Mesodermal cell (in vitro differentiated cells): ENCODE measurements around the gene TDRD7.

Source experiments
- H3K27ac ChIP-seq: 2 replicates; pipeline ENCODE4 v1.7.0; 2013; ENCODE audit warnings: mild to moderate bottlenecking, low read depth, low read length, moderate library complexity; ENCODE audit not compliant: severe bottlenecking
- H3K36me3 ChIP-seq: 2 replicates; pipeline ENCODE4 v1.7.1; 2013; ENCODE audit warnings: mild to moderate bottlenecking, low read length, moderate library complexity; ENCODE audit not compliant: control insufficient read depth, insufficient read depth
- H3K4me1 ChIP-seq: one replicate; pipeline ENCODE4 v1.7.1; 2013; ENCODE audit warnings: mild to moderate bottlenecking, low read length; ENCODE audit not compliant: insufficient read depth, control insufficient read depth, poor library complexity, severe bottlenecking
- H3K4me3 ChIP-seq: 2 replicates; pipeline ENCODE4 v1.7.0; 2013; ENCODE audit warnings: low read length, control low read depth, mild to moderate bottlenecking; ENCODE audit not compliant: insufficient read depth, poor library complexity, severe bottlenecking; ENCODE audit errors: extremely low read depth
- H3K9me3 ChIP-seq: 2 replicates; pipeline ENCODE4 v1.7.1; 2013; ENCODE audit warnings: mild to moderate bottlenecking, low read length, moderate library complexity; ENCODE audit not compliant: control insufficient read depth
- WGBS, 2 experiments: methylation state at CpG; one replicate each; pipeline ENCODE4 v1.1.5; 2013; ENCODE audit warnings: missing lambda C conversion rate in 2 of 2; ENCODE audit not compliant: insufficient coverage in 2 of 2; 5-methylcytosine and 5-hydroxymethylcytosine counted together

TDRD7 gene

DNA sequence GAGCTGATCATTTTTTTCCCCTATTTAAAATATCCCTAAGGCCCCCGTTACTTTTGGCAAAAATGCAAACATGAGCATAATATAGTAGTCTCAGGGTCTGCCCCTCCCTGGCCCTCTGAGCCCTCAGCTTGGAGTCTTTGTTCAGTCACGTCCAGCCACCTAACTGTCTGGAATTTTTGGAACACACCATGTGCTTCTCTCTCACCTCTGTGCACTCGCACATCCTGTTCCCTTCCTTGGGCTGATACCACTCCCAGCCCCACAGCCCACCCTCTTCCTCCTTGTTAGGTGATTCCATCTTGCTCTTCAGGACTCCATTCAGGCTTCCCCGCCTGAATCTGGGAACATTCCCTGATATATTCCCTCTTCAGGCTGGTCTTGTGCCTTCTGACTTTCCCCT is 16.0 kb downstream of the TDRD7 start:
- Histone ChIP-seq H3K4me1 (no peaks in the 10 kb centered on the region), H3K27ac (no peak overlapping the region), H3K9me3 (no peaks in the 10 kb centered on the region), H3K4me3 (no peak overlapping the region), H3K36me3 (no peaks in the 10 kb centered on the region)
- WGBS, 2 experiments: 89 to 90% methylated on average over 3 to 4 of the region's 4 CpGs

DNA sequence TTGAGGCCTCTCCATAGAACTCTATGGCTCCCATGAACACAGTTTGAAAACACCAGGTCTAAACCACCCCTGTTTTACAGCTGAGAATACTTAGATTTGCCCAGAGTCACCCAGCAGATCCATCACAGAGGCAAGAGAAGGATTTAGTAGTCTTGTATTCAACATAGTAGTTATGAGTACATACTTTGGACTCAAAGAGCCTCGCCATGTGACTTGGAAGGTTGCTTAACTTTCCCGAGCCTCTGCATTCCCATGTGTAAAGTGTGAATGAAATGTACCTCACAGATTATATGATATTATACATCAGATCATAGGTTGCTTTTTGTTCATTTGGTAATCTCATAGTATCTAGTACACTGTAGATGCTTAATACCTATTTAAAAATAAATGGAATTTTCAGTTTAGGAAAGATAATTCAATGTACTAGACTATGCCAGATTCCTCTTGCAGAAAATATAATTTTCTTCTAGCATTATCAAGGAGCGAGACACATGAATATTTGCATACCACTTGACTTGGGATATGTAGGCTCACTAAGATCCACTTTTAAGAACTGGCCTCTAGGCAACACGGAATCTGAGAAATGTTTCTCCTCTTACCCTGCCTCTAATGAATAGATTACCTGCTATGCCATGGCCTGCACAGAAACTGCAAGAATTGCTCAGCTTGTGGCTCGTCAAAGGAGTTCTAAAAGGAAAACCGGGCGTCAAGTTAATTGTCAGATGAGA is 18.6 kb downstream of the TDRD7 start:
- 90 to 92% methylated on average over 5 of the region's 7 CpGs for WGBS, 2 experiments
- Histone ChIP-seq H3K27ac (no peak overlapping the region), H3K4me3 (no peak overlapping the region), H3K9me3 (no peaks in the 10 kb centered on the region), H3K4me1 (no peaks in the 10 kb centered on the region), H3K36me3 (no peaks in the 10 kb centered on the region)

DNA sequence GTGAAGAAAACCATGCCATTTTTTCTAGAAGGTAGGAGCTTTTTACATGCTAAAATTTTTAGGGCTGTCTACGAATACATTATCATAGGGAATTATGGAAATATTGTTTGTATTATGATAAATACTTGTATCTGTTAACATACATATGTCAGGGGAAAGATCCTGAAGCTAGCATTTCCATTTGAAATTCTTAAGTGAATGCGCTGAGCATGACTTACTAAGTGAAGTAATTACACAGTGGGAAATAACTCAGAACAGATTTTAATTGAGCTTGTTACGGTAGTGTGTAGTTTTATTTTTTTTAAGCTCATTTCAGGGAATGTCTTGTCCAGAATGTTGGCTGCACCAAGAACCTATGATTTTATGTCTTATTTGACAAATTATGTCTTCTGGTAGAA is 19.1 kb downstream of the TDRD7 start:
- 86 to 100% methylated on average over 1 to 2 of the region's 3 CpGs for WGBS, 2 experiments
- H3K9me3 ChIP-seq: no peaks in the 10 kb centered on the region

DNA sequence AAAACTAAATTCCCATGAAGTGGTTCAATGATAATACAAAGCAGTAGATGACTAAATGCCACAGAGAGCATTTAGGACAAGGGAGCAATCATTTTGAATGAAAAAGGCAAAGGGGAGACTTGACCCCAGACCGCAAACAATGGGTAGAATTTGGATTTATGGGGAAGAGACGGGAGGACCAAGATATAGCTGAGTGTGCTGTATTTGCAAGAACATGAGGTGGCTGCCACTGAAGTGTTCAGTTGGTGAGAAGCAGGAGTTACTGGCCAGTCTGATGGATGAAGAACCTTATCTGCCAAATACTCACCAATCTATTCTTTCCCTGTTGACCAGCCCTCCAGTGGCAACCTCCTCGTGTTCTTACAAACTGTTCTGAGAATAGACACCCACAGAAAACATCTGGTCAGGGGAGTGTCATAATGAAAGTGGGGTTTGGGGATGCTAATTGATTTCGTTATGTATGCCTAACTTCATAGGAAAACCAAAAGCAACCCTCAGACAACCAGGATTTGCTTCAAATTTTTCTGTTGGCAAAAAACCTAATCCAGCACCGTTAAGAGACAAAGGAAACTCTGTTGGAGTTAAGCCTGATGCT is 19.8 kb downstream of the TDRD7 start:
- no peaks in the 10 kb centered on the region for H3K36me3 ChIP-seq
- H3K9me3 ChIP-seq: no peaks in the 10 kb centered on the region
- H3K4me1 ChIP-seq: no peaks in the 10 kb centered on the region
- no peak overlapping the region for H3K4me3 ChIP-seq
- WGBS, 2 experiments: 81 to 86% methylated on average over 3 to 4 of the region's 5 CpGs
- no peak overlapping the region for H3K27ac ChIP-seq

More for the DNA sequence above, 19.1 kb downstream of the TDRD7 start:
- Histone ChIP-seq H3K27ac (no peak overlapping the region), H3K4me3 (no peak overlapping the region), H3K4me1 (no peaks in the 10 kb centered on the region), H3K36me3 (no peaks in the 10 kb centered on the region)

DNA sequence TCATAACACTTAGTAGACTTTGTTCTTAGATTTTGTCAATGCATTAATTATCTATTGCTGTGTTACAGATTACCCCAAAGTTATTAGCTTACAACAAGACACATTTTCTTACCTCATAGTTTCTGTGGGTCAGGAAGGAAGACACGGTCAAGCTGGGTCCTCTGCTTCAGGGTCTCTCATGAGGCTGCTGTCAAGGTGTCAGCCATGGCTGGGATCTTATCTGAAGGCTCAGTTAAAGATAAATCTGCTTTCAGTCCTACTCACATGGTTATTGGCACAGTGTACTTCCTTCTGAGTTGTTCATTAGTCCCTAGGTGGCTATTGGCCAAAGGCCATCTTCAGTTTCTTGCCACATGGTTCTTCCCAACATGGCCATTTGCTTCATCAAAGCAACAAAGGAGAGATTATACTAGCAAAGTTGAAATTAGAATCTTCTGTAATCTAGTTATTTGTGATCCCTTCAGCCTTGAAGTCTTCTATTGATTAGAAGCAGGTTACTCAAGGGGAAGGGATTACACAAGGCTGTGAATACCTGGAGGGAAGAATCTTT is 25.2 kb downstream of the TDRD7 start:
- 80% methylated on average over 1 of the region's 1 CpG; no CpG with 5 or more reads in 1 of the 2 experiments for WGBS, 2 experiments
- Histone ChIP-seq H3K9me3 (no peaks in the 10 kb centered on the region), H3K36me3 (no peaks in the 10 kb centered on the region), H3K27ac (no peak overlapping the region), H3K4me1 (no peaks in the 10 kb centered on the region), H3K4me3 (no peak overlapping the region)

DNA sequence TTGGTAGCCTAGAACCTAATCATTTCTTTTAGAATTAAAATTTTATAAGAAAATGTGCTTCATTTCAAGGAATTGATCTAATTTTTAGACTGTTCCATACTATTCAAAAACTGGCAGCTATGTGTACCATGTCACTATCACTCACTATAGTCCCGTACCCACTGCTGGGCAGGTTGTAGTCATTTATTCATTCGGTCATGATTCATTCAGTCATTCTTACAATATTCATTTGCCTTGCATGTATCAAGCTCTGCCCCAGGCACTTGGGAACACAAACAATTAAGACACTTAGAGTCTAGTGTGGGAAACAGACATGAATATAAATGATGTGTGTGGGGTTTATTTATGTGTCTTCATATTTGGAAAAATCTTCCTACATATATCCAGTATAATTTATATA is 26.4 kb downstream of the TDRD7 start:
- 100% methylated on average over 1 of the region's 2 CpGs; no CpG with 5 or more reads in 1 of the 2 experiments for WGBS, 2 experiments
- Histone ChIP-seq H3K27ac (no peak overlapping the region), H3K4me3 (no peak overlapping the region), H3K4me1 (no peaks in the 10 kb centered on the region), H3K36me3 (no peaks in the 10 kb centered on the region), H3K9me3 (no peaks in the 10 kb centered on the region)

DNA sequence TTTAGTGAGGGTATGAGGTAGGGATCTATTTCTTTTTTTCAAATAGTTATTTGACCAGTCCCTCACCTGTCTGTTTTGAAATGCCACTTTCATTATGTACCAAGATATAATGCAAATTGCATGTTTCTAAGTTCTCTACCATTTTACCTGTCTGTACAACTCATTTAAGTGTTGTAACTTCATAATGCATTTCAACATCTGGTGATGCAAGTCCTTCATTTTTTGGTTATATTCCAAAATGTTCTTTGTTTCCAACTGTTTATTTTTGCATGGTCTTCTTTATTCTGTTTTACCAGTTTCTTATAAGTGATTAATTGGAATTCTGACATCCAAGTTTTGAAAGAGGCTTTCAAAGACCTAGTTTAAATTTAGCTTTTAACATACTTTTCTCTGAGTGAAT is 26.8 kb downstream of the TDRD7 start:
- H3K36me3 ChIP-seq: no peaks in the 10 kb centered on the region
- no peak overlapping the region for H3K27ac ChIP-seq
- no peak overlapping the region for H3K4me3 ChIP-seq
- no peaks in the 10 kb centered on the region for H3K9me3 ChIP-seq
- no peaks in the 10 kb centered on the region for H3K4me1 ChIP-seq

DNA sequence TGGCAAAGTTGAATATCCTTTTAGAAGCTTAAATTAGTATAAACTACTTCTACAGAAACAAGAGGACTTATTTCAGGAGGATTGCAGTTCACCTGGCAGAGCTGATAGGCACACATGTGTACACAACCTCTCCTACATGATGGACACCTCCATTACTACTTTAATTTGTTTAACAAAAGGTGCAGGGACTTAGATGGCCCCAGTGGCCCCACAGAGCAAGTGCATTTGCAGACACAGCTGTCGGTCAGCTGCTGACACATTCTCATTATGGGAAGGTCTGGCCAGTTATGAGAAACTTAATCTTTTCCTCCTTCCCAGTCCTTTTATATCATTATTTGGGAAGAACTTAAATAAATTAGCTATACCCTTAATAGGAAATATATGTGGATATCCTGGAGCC is 28.3 kb downstream of the TDRD7 start:
- Histone ChIP-seq H3K4me3 (no peak overlapping the region), H3K9me3 (no peaks in the 10 kb centered on the region), H3K27ac (no peak overlapping the region), H3K36me3 (no peaks in the 10 kb centered on the region), H3K4me1 (no peaks in the 10 kb centered on the region)
- WGBS, 2 experiments: no CpG with 5 or more reads among the region's 1 CpG

DNA sequence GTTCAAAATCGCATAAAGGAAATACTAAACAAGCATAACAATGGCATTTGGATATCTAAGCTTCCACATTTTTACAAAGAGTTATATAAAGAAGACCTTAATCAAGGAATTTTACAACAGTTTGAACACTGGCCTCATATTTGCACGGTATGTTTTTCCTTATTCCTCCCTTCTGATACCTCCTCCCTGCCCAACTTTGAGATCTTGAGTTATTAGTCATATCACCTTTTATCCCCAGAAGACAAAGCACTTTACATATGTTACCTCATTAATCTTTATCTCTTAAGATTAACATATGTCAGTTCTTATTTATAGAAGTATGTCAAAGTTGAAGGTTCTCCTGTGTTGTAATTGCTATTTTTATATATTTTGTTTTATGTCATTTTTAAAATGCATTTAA is 29.8 kb downstream of the TDRD7 start:
- 90 to 100% methylated on average over 1 of the region's 2 CpGs for WGBS, 2 experiments
- Histone ChIP-seq H3K4me3 (no peak overlapping the region), H3K36me3 (no peaks in the 10 kb centered on the region), H3K27ac (no peak overlapping the region), H3K4me1 (no peaks in the 10 kb centered on the region), H3K9me3 (no peaks in the 10 kb centered on the region)

DNA sequence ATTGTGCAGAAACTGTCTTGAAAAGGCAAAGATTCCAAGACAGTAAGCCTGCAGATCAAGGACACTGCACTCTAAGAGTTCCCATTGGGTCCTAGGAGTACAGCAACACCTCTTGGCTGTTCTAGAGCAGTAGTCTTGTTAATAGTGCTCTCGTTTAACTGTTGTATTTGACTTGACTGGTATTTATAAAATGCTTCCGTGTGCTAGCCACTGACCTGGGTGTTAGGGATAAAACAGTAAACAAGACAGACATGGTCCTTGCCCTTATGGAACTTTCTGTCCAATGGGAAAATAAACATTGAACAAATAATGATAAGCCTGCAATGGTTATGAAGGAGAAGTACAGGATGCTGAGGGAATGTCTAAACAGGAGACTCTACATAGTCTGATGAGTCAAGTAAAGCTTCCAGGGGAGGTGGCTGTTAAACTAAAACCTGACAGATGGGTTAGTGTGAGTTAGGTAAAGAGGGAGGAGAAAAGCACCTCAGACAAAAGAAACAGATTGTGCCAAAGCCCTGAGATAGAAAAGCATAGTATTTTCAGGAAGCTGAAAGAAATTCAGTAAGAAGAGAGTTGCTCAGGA is 33.3 kb downstream of the TDRD7 start:
- Histone ChIP-seq H3K36me3 (no peaks in the 10 kb centered on the region), H3K4me3 (no peak overlapping the region)
- WGBS, 2 experiments: 80 to 94% methylated on average over 1 to 2 of the region's 2 CpGs

DNA sequence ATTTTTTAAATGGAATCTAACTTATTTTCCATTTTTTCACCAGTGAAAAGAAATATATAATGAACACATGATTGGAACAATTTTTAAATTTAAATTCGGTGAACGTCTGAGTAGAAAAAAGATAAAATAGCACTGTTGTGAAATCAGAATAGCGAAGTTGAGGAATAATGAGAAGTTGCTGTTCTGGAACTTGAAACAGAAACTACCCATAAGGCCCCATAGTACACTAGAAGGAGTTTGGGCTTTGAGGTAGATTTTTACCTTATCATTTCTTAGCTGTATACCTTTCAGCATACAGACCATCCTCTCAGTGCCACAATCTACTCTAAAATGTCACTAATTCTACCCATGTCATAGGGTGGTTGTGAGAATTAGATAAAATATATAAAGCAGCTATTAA is 35.1 kb downstream of the TDRD7 start:
- H3K27ac ChIP-seq: no peak overlapping the region
- WGBS, 2 experiments: 64% methylated on average over 3 of the region's 3 CpGs; no CpG with 5 or more reads in 1 of the 2 experiments
- H3K4me3 ChIP-seq: no peak overlapping the region
- no peaks in the 10 kb centered on the region for H3K36me3 ChIP-seq
- no peaks in the 10 kb centered on the region for H3K9me3 ChIP-seq
- no peaks in the 10 kb centered on the region for H3K4me1 ChIP-seq

More for the DNA sequence above, 33.3 kb downstream of the TDRD7 start:
- H3K9me3 ChIP-seq: no peaks in the 10 kb centered on the region
- no peaks in the 10 kb centered on the region for H3K4me1 ChIP-seq
- no peak overlapping the region for H3K27ac ChIP-seq
